OCI-LY3 (cell line): ENCODE results near the gene TMCC3.
"Not testable (repeated sequence)": the region's sequence is repeated elsewhere in the genome, so short reads cannot be mapped to it uniquely, and the experiment has no call there.

ENCODE experiments used
- H2AFZ ChIP-seq: fragments of 200-600, 300-600 bp; shearing (Covaris generic); 2 replicates; pipeline ENCODE4 v1.6.0; 2014; ENCODE audit warnings: antibody characterized with exemption, low read depth, low read length
- H3K27ac ChIP-seq: fragments of 200-600, 300-600 bp; sonication (generic); 2 replicates; pipeline ENCODE4 v1.5.1; 2014; ENCODE audit warnings: mild to moderate bottlenecking, low read length, moderate library complexity, mixed read lengths
- H3K27me3 ChIP-seq: fragments of 200-600, 300-600 bp; sonication (generic); 2 replicates; pipeline ENCODE4 v1.6.1; 2014; ENCODE audit warnings: low read depth, low read length, mixed read lengths
- H3K36me3 ChIP-seq: fragments of 200-600, 300-600 bp; sonication (generic); replicated peaks from 2 replicates; pipeline ENCODE3; 2014; ENCODE audit warnings: low read depth, low read length, mixed read lengths
- H3K4me1 ChIP-seq: fragments of 300-600, 200-600 bp; sonication (generic); 2 replicates; pipeline ENCODE4 v1.6.1; 2014; ENCODE audit warnings: low read length, mixed read lengths
- H3K4me2 ChIP-seq: fragments of 200-600, 300-600 bp; sonication (generic); 2 replicates; pipeline ENCODE4 v1.6.1; 2014; ENCODE audit warnings: low read length, mixed read lengths
- H3K4me3 ChIP-seq: fragments of 300-600, 200-600 bp; sonication (generic); 2 replicates; pipeline ENCODE4 v1.5.1; 2014; ENCODE audit warnings: antibody characterized with exemption, mild to moderate bottlenecking, low read length, moderate library complexity
- H3K79me2 ChIP-seq: fragments of 300-600, 200-600 bp; shearing (Covaris generic); 2 replicates; pipeline ENCODE4 v1.6.1; 2014; ENCODE audit warnings: mild to moderate bottlenecking, low read length, mixed read lengths
- H3K9ac ChIP-seq: fragments of 300-600, 200-600 bp; shearing (Covaris generic); 2 replicates; pipeline ENCODE4 v1.6.0; 2014; ENCODE audit warnings: mild to moderate bottlenecking, low read length, moderate library complexity
- H3K9me3 ChIP-seq: fragments of 200-600, 300-600 bp; shearing (Covaris generic); 2 replicates; pipeline ENCODE4 v1.6.1; 2014; ENCODE audit warnings: low read length, mixed read lengths; ENCODE audit not compliant: insufficient read depth
- H4K20me1 ChIP-seq: fragments of 200-600, 300-600 bp; sonication (generic); 2 replicates; pipeline ENCODE4 v1.6.1; 2016; ENCODE audit warnings: low read length, mixed read lengths; ENCODE audit not compliant: insufficient read depth
- CTCF ChIP-seq: fragments of 200-600, 300-600 bp; sonication (generic); IDR thresholded peaks from 2 replicates; pipeline ENCODE4 v1.5.1; 2014; ENCODE audit warnings: antibody characterized with exemption, low read length, low read depth
- EZH2phosphoT487 ChIP-seq: fragments of 200-600 bp; shearing (Covaris generic); IDR thresholded peaks from 2 replicates; pipeline ENCODE4 v1.6.1; 2018; ENCODE audit warnings: antibody characterized with exemption, mixed run types, low read depth

The TMCC3 gene

DNA sequence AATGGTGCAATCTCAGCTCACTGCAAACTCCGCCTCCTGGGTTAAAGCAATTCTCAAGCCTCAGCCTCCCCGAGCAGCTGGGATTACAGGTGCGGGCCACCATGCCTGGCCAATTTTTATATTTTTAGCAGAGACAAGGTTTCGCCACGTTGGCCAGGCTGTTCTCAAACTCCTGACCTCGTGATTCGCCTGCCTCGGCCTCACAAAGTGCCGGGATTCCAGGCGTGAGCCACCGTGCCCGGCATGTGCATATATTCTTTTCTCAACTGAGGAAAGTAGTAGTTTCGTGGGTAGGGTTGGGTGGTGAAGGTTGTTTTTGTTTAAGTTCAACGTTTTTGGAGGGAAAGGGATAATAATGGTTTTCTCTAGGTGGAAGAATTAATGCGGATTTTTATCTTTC lies 96.5 kb downstream of the TMCC3 start:
- no peak for TF ChIP-seq CTCF
- TF ChIP-seq EZH2phosphoT487 = no peak
- Histone ChIP-seq H2AFZ (no peak overlapping the region), H3K27ac (no peak overlapping the region), H3K79me2 (no peaks in the 10 kb centered on the region), H3K4me1 (peaks cover 20% of the 10 kb centered on the region), H3K9me3 (no peaks in the 10 kb centered on the region), H4K20me1 (no peaks in the 10 kb centered on the region), H3K4me2 (no peak overlapping the region), H3K4me3 (no peak overlapping the region), H3K9ac (no peak overlapping the region), H3K27me3 (no peaks in the 10 kb centered on the region), H3K36me3 (no peaks in the 10 kb centered on the region)

DNA sequence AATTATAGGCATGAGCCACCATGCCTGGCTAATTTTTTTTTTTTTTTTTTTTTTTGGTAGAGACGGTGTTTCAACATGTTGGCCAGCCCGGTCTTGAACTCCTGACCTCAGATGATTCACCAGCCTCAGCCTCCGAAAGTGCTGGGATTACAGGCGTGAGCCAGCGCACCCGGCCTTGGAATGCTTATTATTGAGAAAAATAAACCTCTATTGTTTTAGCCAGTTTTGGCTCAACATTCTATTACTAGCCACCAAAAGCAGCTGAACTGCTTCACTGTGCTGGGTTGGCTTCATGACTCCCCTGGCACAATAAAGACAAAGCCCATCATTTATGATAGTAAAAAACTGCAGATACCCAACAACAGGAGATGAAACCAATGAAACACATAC lies 97.2 kb downstream of the TMCC3 start:
- Histone ChIP-seq H2AFZ (no peak overlapping the region), H3K4me2 (no peak overlapping the region)

GRCh38 chr12:94551810-94552209 lies 98.5 kb downstream of the TMCC3 start:
- no peak overlapping the region for H2AFZ ChIP-seq
- H3K4me2 ChIP-seq = no peak overlapping the region

More for the DNA sequence above, 97.2 kb downstream of the TMCC3 start:
- H3K27me3 ChIP-seq = no peaks in the 10 kb centered on the region
- H4K20me1 ChIP-seq = no peaks in the 10 kb centered on the region
- no peak overlapping the region for H3K4me3 ChIP-seq
- no peak overlapping the region for H3K27ac ChIP-seq
- TF ChIP-seq CTCF (no peak), EZH2phosphoT487 (no peak)
- H3K9me3 ChIP-seq = peaks cover 3% of the 10 kb centered on the region; the same call in 1 of the 2 replicates
- H3K9ac ChIP-seq = no peak overlapping the region
- peaks cover under 1% of the 10 kb centered on the region for H3K36me3 ChIP-seq
- no peaks in the 10 kb centered on the region for H3K79me2 ChIP-seq
- H3K4me1 ChIP-seq = peaks cover 12% of the 10 kb centered on the region

GRCh38 chr12:94550964-94551363 lies 99.4 kb downstream of the TMCC3 start:
- Histone ChIP-seq H3K4me2 (no peak overlapping the region), H3K36me3 (peaks cover 8% of the 10 kb centered on the region), H3K4me3 (no peak overlapping the region), H3K79me2 (no peaks in the 10 kb centered on the region), H2AFZ (no peak overlapping the region), H3K27me3 (no peaks in the 10 kb centered on the region), H3K9ac (no peak overlapping the region), H3K9me3 (peaks cover 19% of the 10 kb centered on the region), H3K4me1 (peaks cover 6% of the 10 kb centered on the region; the same call in 1 of the 2 replicates), H4K20me1 (no peaks in the 10 kb centered on the region), H3K27ac (no peak overlapping the region)
- no peak for TF ChIP-seq CTCF
- TF ChIP-seq EZH2phosphoT487 = no peak

More at GRCh38 chr12:94551810-94552209, 98.5 kb downstream of the TMCC3 start:
- Histone ChIP-seq H3K9me3 (peaks cover 14% of the 10 kb centered on the region), H3K79me2 (no peaks in the 10 kb centered on the region), H3K27ac (no peak overlapping the region), H3K4me3 (no peak overlapping the region), H3K36me3 (peaks cover 5% of the 10 kb centered on the region), H3K9ac (no peak overlapping the region), H4K20me1 (no peaks in the 10 kb centered on the region), H3K4me1 (peaks cover 3% of the 10 kb centered on the region; the same call in 1 of the 2 replicates), H3K27me3 (no peaks in the 10 kb centered on the region)
- TF ChIP-seq CTCF = no peak
- TF ChIP-seq EZH2phosphoT487 = no peak

- peaks cover 19% of the 10 kb centered on the region for H3K9me3 ChIP-seq
- not testable (repeated sequence) for H3K4me1 ChIP-seq, H3K4me2 ChIP-seq, H4K20me1 ChIP-seq, H3K79me2 ChIP-seq, H3K9ac ChIP-seq, H3K27me3 ChIP-seq, H3K36me3 ChIP-seq, H3K4me3 ChIP-seq, H2AFZ ChIP-seq, H3K27ac ChIP-seq
These were observed 101.5 kb downstream of the TMCC3 start for GRCh38 chr12:94548833-94549232.
